Measurements from ENCODE around the gene CFLAR. TPM values are rescaled to one million over a fixed set of nuclear protein-coding genes. Genes with fewer than 3 reads are reported as not detected.

The CFLAR gene
- total RNA-seq, 1 donor from 2014 or later, result 115 TPM

GRCh38 chr2:201219328-201220096 lies 103.5 kb downstream of the CFLAR start:
- no peak for DNase-seq

GRCh38 chr2:201220102-201220570 lies 104.2 kb downstream of the CFLAR start:
- DNase-seq, result no peak

- DNase-seq, result no peak
Observed at GRCh38 chr2:201223089-201224073, 107.4 kb downstream of the CFLAR start.

Small RNAs within 50 kb of the gene (small RNA-seq; reads per million reads assigned to genes)
- gene AC007283.2 (ENCODE audit: low replicate concordance), result not detected
- not detected for gene MTND4LP13 (ENCODE audit: low replicate concordance)
- gene RNU6-1206P (ENCODE audit: low replicate concordance), result not detected
- not detected for gene RNU7-45P (ENCODE audit: low replicate concordance)

Other genes starting within 250 kb of the CFLAR start
- 52.4 TPM for gene PPIL3, start 227.1 kb upstream of the CFLAR start, total RNA-seq
- gene NIF3L1, start 226.8 kb upstream of the CFLAR start, total RNA-seq, result 18.9 TPM
- 20.4 TPM for gene ORC2, start 152.5 kb upstream of the CFLAR start, total RNA-seq
- 21.6 TPM for gene HYCC2, start 44.5 kb upstream of the CFLAR start, total RNA-seq
- 46.4 TPM for gene NDUFB3, start 44.2 kb upstream of the CFLAR start, total RNA-seq
- 11.7 TPM for gene CASP10, start 67.0 kb downstream of the CFLAR start, total RNA-seq
- 17.0 TPM for gene CASP8, start 144.4 kb downstream of the CFLAR start, total RNA-seq
- 2.9 TPM for gene FLACC1, start 241.2 kb downstream of the CFLAR start, total RNA-seq

Data from skin of body (tissue), 3 donors.